ENCODE results near the gene PYCARD.

DNA sequence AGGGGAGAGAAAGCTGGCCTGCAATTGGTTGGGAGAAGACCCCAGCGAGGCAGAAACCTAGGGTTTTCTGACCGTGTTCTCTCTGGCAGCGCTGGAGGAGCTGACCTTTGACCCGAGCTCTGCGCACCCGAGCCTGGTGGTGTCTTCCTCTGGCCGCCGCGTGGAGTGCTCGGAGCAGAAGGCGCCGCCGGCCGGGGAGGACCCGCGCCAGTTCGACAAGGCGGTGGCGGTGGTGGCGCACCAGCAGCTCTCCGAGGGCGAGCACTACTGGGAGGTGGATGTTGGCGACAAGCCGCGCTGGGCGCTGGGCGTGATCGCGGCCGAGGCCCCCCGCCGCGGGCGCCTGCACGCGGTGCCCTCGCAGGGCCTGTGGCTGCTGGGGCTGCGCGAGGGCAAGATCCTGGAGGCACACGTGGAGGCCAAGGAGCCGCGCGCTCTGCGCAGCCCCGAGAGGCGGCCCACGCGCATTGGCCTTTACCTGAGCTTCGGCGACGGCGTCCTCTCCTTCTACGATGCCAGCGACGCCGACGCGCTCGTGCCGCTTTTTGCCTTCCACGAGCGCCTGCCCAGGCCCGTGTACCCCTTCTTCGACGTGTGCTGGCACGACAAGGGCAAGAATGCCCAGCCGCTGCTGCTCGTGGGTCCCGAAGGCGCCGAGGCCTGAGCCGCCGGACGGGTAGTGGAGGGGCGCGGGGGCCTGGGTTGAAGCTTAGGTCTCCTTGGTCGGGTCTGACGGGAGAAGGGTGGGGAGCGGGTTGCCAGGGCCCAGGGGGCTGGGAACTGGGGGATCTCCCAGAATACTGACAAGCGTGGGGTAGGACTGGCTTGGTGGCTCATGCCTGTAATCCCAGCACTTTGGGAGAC, 21.8 kb upstream of the PYCARD start:
- TF ChIP-seq, protein P1, sequence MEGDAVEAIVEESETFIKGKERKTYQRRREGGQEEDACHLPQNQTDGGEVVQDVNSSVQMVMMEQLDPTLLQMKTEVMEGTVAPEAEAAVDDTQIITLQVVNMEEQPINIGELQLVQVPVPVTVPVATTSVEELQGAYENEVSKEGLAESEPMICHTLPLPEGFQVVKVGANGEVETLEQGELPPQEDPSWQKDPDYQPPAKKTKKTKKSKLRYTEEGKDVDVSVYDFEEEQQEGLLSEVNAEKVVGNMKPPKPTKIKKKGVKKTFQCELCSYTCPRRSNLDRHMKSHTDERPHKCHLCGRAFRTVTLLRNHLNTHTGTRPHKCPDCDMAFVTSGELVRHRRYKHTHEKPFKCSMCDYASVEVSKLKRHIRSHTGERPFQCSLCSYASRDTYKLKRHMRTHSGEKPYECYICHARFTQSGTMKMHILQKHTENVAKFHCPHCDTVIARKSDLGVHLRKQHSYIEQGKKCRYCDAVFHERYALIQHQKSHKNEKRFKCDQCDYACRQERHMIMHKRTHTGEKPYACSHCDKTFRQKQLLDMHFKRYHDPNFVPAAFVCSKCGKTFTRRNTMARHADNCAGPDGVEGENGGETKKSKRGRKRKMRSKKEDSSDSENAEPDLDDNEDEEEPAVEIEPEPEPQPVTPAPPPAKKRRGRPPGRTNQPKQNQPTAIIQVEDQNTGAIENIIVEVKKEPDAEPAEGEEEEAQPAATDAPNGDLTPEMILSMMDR (IDR thresholded peaks at IDR 0.05; ENCODE audit: extremely low read depth in 1 of 2, insufficient read depth in 1 of 2, low read depth in 1 of 2, low read length in 2 of 2): no peak
- TF ChIP-seq EZH2 (IDR thresholded peaks at IDR 0.05; ENCODE audit: borderline replicate concordance, low read depth, low read length, severe bottlenecking) (no peak), POLR2AphosphoS5 (IDR thresholded peaks at IDR 0.05; ENCODE audit: insufficient read depth, low read depth, low read length) (no peak), POLR2A (IDR thresholded peaks at IDR 0.05; ENCODE audit: low read depth, low read length) (no peak), GATA2 (IDR thresholded peaks at IDR 0.05; ENCODE audit: insufficient read depth, insufficient read length, low read depth, low read length) (no peak), MYC (IDR thresholded peaks at IDR 0.05; ENCODE audit: low read depth, low read length) (no peak)
- TF ChIP-seq, protein P2, sequence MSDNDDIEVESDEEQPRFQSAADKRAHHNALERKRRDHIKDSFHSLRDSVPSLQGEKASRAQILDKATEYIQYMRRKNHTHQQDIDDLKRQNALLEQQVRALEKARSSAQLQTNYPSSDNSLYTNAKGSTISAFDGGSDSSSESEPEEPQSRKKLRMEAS (IDR thresholded peaks at IDR 0.05; ENCODE audit: insufficient read depth, insufficient read length): no peak
